Liver (tissue), 9 donors: ENCODE measurements around the gene TOX4. TPM values are rescaled to one million over a fixed set of nuclear protein-coding genes. Genes with fewer than 3 reads are reported as not detected.

Experiments used
- DNase-seq: peaks from one replicate; pipeline ENCODE4 v3.0.0-alpha.2; 2017; ENCODE audit warnings: low spot score
- H3K27ac ChIP-seq, 2 donors: one replicate each; pipeline ENCODE4 v1.7.0; 2013; ENCODE audit warnings: inconsistent platforms in 2 of 2, low read length in 2 of 2, control low read depth in 1 of 2, low read depth in 1 of 2, mild to moderate bottlenecking in 1 of 2
- H3K27me3 ChIP-seq, 4 donors: one replicate each; pipeline versions ENCODE4 v1.6.1 to v1.7.0; 2013; ENCODE audit warnings: low read length in 3 of 4, inconsistent platforms in 1 of 4, mild to moderate bottlenecking in 1 of 4, moderate library complexity in 1 of 4; ENCODE audit not compliant: control insufficient read depth in 4 of 4, insufficient read depth in 4 of 4
- H3K36me3 ChIP-seq, 4 donors: one replicate each; pipeline versions ENCODE4 v1.6.1 to v1.7.0; 2013; ENCODE audit warnings: low read length in 3 of 4, mild to moderate bottlenecking in 3 of 4, low read depth in 1 of 4, moderate library complexity in 1 of 4; ENCODE audit not compliant: control insufficient read depth in 4 of 4, insufficient read depth in 3 of 4
- H3K4me1 ChIP-seq, 4 donors: one replicate each; pipeline versions ENCODE4 v1.6.1 to v1.7.0; 2013; ENCODE audit warnings: low read length in 3 of 4, mild to moderate bottlenecking in 3 of 4, moderate library complexity in 1 of 4; ENCODE audit not compliant: control insufficient read depth in 4 of 4, insufficient read depth in 4 of 4
- H3K4me3 ChIP-seq, 3 donors: one replicate each; pipeline versions ENCODE4 v1.6.1 to v1.7.0; 2013; ENCODE audit warnings: low read length in 3 of 3, control low read depth in 1 of 3, low read depth in 1 of 3, mild to moderate bottlenecking in 1 of 3
- H3K9ac ChIP-seq, 2 donors: one replicate each; pipeline ENCODE4 v1.7.0; 2013; ENCODE audit warnings: low read length in 2 of 2, mild to moderate bottlenecking in 2 of 2, moderate library complexity in 2 of 2, control low read depth in 1 of 2, low read depth in 1 of 2
- H3K9me3 ChIP-seq, 4 donors: one replicate each; pipeline versions ENCODE4 v1.6.1 to v1.7.0; 2013; ENCODE audit warnings: low read length in 3 of 4; ENCODE audit not compliant: control insufficient read depth in 4 of 4
- EGR1 ChIP-seq, 2 donors: IDR thresholded peaks; 2 replicates each; pipeline ENCODE4 v1.6.1; 2016 to 2018; ENCODE audit warnings: antibody characterized with exemption in 2 of 2, low read depth in 2 of 2
- FOXA1 ChIP-seq: IDR thresholded peaks from 2 replicates; pipeline ENCODE4 v1.6.1; 2016; ENCODE audit warnings: antibody characterized with exemption
- FOXA2 ChIP-seq: IDR thresholded peaks from 2 replicates; pipeline ENCODE4 v1.6.1; 2016; ENCODE audit warnings: antibody characterized with exemption
- HNF4G ChIP-seq: IDR thresholded peaks from 2 replicates; pipeline ENCODE4 v1.6.1; 2016; ENCODE audit warnings: antibody characterized with exemption
- NR2F2 ChIP-seq: IDR thresholded peaks from 2 replicates; pipeline ENCODE4 v1.6.1; 2016; ENCODE audit warnings: antibody characterized with exemption
- RAD21 ChIP-seq, 2 donors: IDR thresholded peaks; 2 replicates each; pipeline ENCODE4 v1.6.1; 2016; ENCODE audit warnings: antibody characterized with exemption in 2 of 2, mild to moderate bottlenecking in 2 of 2
- SP1 ChIP-seq: IDR thresholded peaks from 2 replicates; pipeline ENCODE4 v1.6.1; 2018; ENCODE audit warnings: antibody characterized with exemption, mild to moderate bottlenecking
- TAF1 ChIP-seq: conservative IDR thresholded peaks from 2 replicates; pipeline ENCODE4 v1.6.1; 2016; ENCODE audit warnings: antibody characterized with exemption, mild to moderate bottlenecking
- WGBS: extraction: QIAGEN DNeasy Blood & Tissue Kit; methylation state at CpG from one replicate; pipeline ENCODE4 v1.1.7; 2013; 5-methylcytosine and 5-hydroxymethylcytosine counted together
- polyA plus RNA-seq, 2 donors: library from polyadenylated mRNA; stranded (reverse) in 1 of 2; unstranded in 1 of 2; fragments of 200-250 nt in 1 of 2; fragments of >200 nt in 1 of 2; fragmentation: Nextera tagmentation in 1 of 2; extraction: Ambion mirVana in 1 of 2; gene quantifications; one replicate each; pipeline versions ENCODE4 v1.2.1 to v1.2.3, GENCODE V29; 2013 to 2015
- total RNA-seq, 2 donors: library from RNA; depleted of rRNA; stranded (reverse); fragments of >200 nt; gene quantifications; one replicate each; pipeline ENCODE4 v1.2.3, GENCODE V29; 2014
- TF ChIP-seq, protein P1 (sequence below): fragments of 150-350 bp; IDR thresholded peaks from 2 replicates; pipeline ENCODE4 v1.5.1; 2017; ENCODE audit warnings: improper control_type of control experiment, low read depth, low read length; ENCODE audit not compliant: missing input control
- TF ChIP-seq, protein P2 (sequence below): IDR thresholded peaks from 2 replicates; pipeline ENCODE4 v1.6.1; 2016; ENCODE audit warnings: antibody characterized with exemption
- TF ChIP-seq, protein P3 (sequence below): IDR thresholded peaks from 2 replicates; pipeline ENCODE4 v1.6.1; 2016; ENCODE audit warnings: antibody characterized with exemption
- TF ChIP-seq, protein P4 (sequence below): IDR thresholded peaks from 2 replicates; pipeline ENCODE4 v1.6.1; 2016; ENCODE audit warnings: antibody characterized with exemption, mild to moderate bottlenecking
- donor health status: healthy.
- donor health status: healthy.
- donor health status: healthy.
- donor health status: healthy.
- donor health status: healthy.

Gene TOX4
- total and polyA plus RNA-seq, 4 donors, result 16.9 to 29.8 (median 20.4) TPM

DNA sequence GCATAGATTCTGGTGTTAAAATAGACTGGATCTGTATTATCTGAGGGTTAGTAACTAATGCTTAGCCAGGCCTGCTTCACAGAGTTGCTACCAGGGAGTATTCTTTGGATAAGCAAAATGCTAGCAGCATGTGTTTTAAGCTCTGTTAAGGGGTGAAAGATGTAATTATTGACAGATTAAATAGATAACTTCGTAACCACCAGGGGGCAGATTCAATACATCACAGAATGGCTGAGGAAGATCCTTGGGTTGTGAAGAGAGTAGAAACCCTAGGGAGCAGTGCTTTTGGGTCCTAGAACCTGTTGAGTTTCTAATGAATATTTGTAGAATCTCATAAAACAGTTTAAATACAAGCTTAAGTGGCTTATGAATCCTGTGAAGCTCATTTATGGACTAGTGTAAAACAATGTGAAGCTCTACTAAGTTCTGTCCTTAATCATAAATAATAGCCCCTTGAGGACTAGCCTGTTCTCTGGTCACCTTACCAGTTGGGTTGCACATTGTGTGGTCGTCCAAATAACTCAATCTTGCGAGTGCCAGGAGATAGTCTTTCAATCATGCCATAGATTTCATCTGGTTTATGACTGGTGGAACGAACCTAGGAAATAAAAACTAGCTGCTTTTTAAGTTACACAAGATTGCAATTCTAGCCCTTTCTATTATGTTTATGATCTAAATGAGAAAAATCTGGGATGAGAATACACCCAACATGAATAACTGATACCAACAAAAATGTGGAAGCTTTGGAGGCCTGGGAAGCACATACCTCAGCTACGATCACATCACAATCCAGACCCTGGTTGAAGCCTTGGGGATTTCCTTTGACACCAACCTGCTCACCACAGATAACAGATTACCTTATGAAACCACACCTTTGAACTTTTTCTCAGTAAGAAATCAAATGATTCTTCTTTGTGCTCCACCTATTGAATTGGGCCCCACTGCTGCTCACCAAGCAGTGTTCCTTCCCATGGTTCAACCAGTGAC is 21.8 kb downstream of the TOX4 start:
- H3K9ac ChIP-seq, result no peak overlapping the region
- H3K27me3 ChIP-seq, result no peaks in the 10 kb centered on the region
- peaks cover 6 to 82% (median 58%) of the 10 kb centered on the region in 4 donors for H3K36me3 ChIP-seq
- no peak for DNase-seq
- TF ChIP-seq TAF1, result no peak
- TF ChIP-seq EGR1 (IDR thresholded peaks at IDR 0.05; ENCODE audit: low read depth in 2 of 2), result no peak
- TF ChIP-seq RAD21 (IDR thresholded peaks at IDR 0.05), result peak; percentile 64 to 80
- TF ChIP-seq NR2F2, result no peak
- no peak for TF ChIP-seq SP1
- TF ChIP-seq, protein P1, sequence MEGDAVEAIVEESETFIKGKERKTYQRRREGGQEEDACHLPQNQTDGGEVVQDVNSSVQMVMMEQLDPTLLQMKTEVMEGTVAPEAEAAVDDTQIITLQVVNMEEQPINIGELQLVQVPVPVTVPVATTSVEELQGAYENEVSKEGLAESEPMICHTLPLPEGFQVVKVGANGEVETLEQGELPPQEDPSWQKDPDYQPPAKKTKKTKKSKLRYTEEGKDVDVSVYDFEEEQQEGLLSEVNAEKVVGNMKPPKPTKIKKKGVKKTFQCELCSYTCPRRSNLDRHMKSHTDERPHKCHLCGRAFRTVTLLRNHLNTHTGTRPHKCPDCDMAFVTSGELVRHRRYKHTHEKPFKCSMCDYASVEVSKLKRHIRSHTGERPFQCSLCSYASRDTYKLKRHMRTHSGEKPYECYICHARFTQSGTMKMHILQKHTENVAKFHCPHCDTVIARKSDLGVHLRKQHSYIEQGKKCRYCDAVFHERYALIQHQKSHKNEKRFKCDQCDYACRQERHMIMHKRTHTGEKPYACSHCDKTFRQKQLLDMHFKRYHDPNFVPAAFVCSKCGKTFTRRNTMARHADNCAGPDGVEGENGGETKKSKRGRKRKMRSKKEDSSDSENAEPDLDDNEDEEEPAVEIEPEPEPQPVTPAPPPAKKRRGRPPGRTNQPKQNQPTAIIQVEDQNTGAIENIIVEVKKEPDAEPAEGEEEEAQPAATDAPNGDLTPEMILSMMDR, result peak; percentile 39
- 69% methylated on average over 5 of the region's 5 CpGs for WGBS
- no peak overlapping the region for H3K4me3 ChIP-seq
- no peaks in the 10 kb centered on the region for H3K9me3 ChIP-seq
- H3K27ac ChIP-seq, result no peak overlapping the region
- no peaks in the 10 kb centered on the region for H3K4me1 ChIP-seq

DNA sequence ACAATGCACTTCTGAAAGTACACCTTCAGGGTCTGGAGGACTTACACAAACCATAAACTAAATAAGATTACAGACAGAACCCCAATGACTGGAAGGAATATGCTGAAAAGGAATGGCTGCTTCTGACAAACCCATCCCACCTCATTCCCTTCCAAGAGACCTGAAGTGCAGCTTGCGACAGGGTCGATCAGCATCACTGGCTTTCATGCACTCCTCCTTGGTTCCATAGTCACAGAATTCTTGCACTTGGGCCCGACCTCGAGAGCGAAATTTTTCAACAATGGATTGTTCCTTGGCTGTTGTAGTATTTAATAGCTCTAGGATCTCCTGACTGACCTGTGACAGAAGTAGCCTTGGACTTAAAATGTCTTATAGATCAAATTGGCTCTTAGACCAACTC is 24.6 kb downstream of the TOX4 start:
- Histone ChIP-seq H3K27ac (no peak overlapping the region), H3K9ac (no peak overlapping the region), H3K36me3 (peaks cover 3 to 63% (median 41%) of the 10 kb centered on the region in 4 donors), H3K9me3 (no peaks in the 10 kb centered on the region), H3K27me3 (no peaks in the 10 kb centered on the region), H3K4me3 (no peak overlapping the region), H3K4me1 (no peaks in the 10 kb centered on the region)
- 96% methylated on average over 5 of the region's 5 CpGs for WGBS
- TF ChIP-seq FOXA1 (no peak), NR2F2 (no peak), HNF4G (no peak), SP1 (no peak), FOXA2 (no peak), EGR1 (IDR thresholded peaks at IDR 0.05; ENCODE audit: low read depth in 2 of 2) (no peak)
- TF ChIP-seq, protein P2, sequence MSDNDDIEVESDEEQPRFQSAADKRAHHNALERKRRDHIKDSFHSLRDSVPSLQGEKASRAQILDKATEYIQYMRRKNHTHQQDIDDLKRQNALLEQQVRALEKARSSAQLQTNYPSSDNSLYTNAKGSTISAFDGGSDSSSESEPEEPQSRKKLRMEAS, result no peak
- TF ChIP-seq, protein P3, sequence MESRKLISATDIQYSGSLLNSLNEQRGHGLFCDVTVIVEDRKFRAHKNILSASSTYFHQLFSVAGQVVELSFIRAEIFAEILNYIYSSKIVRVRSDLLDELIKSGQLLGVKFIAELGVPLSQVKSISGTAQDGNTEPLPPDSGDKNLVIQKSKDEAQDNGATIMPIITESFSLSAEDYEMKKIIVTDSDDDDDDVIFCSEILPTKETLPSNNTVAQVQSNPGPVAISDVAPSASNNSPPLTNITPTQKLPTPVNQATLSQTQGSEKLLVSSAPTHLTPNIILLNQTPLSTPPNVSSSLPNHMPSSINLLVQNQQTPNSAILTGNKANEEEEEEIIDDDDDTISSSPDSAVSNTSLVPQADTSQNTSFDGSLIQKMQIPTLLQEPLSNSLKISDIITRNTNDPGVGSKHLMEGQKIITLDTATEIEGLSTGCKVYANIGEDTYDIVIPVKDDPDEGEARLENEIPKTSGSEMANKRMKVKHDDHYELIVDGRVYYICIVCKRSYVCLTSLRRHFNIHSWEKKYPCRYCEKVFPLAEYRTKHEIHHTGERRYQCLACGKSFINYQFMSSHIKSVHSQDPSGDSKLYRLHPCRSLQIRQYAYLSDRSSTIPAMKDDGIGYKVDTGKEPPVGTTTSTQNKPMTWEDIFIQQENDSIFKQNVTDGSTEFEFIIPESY, result no peak
- TF ChIP-seq, protein P4, sequence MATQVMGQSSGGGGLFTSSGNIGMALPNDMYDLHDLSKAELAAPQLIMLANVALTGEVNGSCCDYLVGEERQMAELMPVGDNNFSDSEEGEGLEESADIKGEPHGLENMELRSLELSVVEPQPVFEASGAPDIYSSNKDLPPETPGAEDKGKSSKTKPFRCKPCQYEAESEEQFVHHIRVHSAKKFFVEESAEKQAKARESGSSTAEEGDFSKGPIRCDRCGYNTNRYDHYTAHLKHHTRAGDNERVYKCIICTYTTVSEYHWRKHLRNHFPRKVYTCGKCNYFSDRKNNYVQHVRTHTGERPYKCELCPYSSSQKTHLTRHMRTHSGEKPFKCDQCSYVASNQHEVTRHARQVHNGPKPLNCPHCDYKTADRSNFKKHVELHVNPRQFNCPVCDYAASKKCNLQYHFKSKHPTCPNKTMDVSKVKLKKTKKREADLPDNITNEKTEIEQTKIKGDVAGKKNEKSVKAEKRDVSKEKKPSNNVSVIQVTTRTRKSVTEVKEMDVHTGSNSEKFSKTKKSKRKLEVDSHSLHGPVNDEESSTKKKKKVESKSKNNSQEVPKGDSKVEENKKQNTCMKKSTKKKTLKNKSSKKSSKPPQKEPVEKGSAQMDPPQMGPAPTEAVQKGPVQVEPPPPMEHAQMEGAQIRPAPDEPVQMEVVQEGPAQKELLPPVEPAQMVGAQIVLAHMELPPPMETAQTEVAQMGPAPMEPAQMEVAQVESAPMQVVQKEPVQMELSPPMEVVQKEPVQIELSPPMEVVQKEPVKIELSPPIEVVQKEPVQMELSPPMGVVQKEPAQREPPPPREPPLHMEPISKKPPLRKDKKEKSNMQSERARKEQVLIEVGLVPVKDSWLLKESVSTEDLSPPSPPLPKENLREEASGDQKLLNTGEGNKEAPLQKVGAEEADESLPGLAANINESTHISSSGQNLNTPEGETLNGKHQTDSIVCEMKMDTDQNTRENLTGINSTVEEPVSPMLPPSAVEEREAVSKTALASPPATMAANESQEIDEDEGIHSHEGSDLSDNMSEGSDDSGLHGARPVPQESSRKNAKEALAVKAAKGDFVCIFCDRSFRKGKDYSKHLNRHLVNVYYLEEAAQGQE, result no peak
- DNase-seq, result no peak
